KMS-11 (cell line): ENCODE data around the gene FAF1.
"Not testable (repeated sequence)": the region's sequence is repeated elsewhere in the genome, so short reads cannot be mapped to it uniquely, and the experiment has no call there.

Experiments
- H2AFZ ChIP-seq: fragments of 200-600 bp; sonication (generic); 2 replicates; pipeline ENCODE4 v1.6.1; 2016; ENCODE audit warnings: antibody characterized with exemption, mixed run types, low read depth
- H3K27ac ChIP-seq: fragments of 200-600 bp; sonication (generic); 2 replicates; pipeline ENCODE4 v1.6.1; 2016; ENCODE audit warnings: mild to moderate bottlenecking, mixed run types
- H3K27me3 ChIP-seq: fragments of 200-600 bp; sonication (generic); 2 replicates; pipeline ENCODE4 v1.6.1; 2017; ENCODE audit warnings: mild to moderate bottlenecking, low read depth, mixed run types, moderate library complexity; ENCODE audit not compliant: insufficient read depth
- H3K36me3 ChIP-seq: fragments of 200-600 bp; sonication (generic); 2 replicates; pipeline ENCODE4 v1.6.1; 2017; ENCODE audit warnings: mild to moderate bottlenecking, mixed run types; ENCODE audit not compliant: insufficient read depth
- H3K4me1 ChIP-seq: fragments of 200-600 bp; sonication (generic); 2 replicates; pipeline ENCODE4 v1.6.1; 2016; ENCODE audit warnings: mild to moderate bottlenecking, low read depth, mixed run types; ENCODE audit not compliant: poor library complexity, severe bottlenecking
- H3K4me2 ChIP-seq: fragments of 200-600 bp; sonication (generic); 2 replicates; pipeline ENCODE4 v1.7.0; 2016; ENCODE audit warnings: mild to moderate bottlenecking, mixed run types
- H3K4me3 ChIP-seq: fragments of 200-600 bp; sonication (generic); IDR thresholded peaks from 2 replicates; pipeline ENCODE4 v1.6.1; 2017; ENCODE audit warnings: low read depth, low read length, mixed read lengths; ENCODE audit not compliant: insufficient read depth
- H3K79me2 ChIP-seq: fragments of 200-600 bp; sonication (generic); 2 replicates; pipeline ENCODE4 v1.6.1; 2016; ENCODE audit warnings: low read depth, mixed run types; ENCODE audit not compliant: insufficient read depth
- H3K9ac ChIP-seq: fragments of 200-600 bp; sonication (generic); 2 replicates; pipeline ENCODE4 v1.6.1; 2016; ENCODE audit warnings: mild to moderate bottlenecking, mixed run types
- H4K20me1 ChIP-seq: fragments of 200-600 bp; sonication (generic); 2 replicates; pipeline ENCODE4 v1.6.1; 2016; ENCODE audit warnings: mild to moderate bottlenecking, mixed run types; ENCODE audit not compliant: insufficient read depth
- TF ChIP-seq, protein P1 (sequence below): fragments of 200-600 bp; sonication (generic); conservative IDR thresholded peaks from 2 replicates; pipeline ENCODE4 v1.6.1; 2017; ENCODE audit warnings: low read depth, mild to moderate bottlenecking, antibody characterized with exemption, low read length, moderate library complexity, mixed read lengths

Gene FAF1

GRCh38 chr1:50538476-50538875, 421.6 kb downstream of the FAF1 start:
- H3K36me3 ChIP-seq, result no peaks in the 10 kb centered on the region
- H3K4me1 ChIP-seq, result no peaks in the 10 kb centered on the region
- no peak overlapping the region for H3K4me2 ChIP-seq
- no peak overlapping the region for H3K4me3 ChIP-seq
- H3K27ac ChIP-seq, result no peak overlapping the region
- H2AFZ ChIP-seq, result no peak overlapping the region
- H3K79me2 ChIP-seq, result no peaks in the 10 kb centered on the region
- no peak overlapping the region for H3K9ac ChIP-seq
- TF ChIP-seq, protein P1, sequence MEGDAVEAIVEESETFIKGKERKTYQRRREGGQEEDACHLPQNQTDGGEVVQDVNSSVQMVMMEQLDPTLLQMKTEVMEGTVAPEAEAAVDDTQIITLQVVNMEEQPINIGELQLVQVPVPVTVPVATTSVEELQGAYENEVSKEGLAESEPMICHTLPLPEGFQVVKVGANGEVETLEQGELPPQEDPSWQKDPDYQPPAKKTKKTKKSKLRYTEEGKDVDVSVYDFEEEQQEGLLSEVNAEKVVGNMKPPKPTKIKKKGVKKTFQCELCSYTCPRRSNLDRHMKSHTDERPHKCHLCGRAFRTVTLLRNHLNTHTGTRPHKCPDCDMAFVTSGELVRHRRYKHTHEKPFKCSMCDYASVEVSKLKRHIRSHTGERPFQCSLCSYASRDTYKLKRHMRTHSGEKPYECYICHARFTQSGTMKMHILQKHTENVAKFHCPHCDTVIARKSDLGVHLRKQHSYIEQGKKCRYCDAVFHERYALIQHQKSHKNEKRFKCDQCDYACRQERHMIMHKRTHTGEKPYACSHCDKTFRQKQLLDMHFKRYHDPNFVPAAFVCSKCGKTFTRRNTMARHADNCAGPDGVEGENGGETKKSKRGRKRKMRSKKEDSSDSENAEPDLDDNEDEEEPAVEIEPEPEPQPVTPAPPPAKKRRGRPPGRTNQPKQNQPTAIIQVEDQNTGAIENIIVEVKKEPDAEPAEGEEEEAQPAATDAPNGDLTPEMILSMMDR, result no peak
- no peaks in the 10 kb centered on the region for H4K20me1 ChIP-seq
- no peaks in the 10 kb centered on the region for H3K27me3 ChIP-seq

GRCh38 chr1:50531601-50532000, 428.5 kb downstream of the FAF1 start:
- H2AFZ ChIP-seq, result no peak overlapping the region
- TF ChIP-seq, protein P1, result no peak
- H3K27me3 ChIP-seq, result no peaks in the 10 kb centered on the region
- H3K79me2 ChIP-seq, result no peaks in the 10 kb centered on the region
- no peak overlapping the region for H3K4me2 ChIP-seq
- no peak overlapping the region for H3K9ac ChIP-seq
- H3K4me1 ChIP-seq, result no peaks in the 10 kb centered on the region
- no peaks in the 10 kb centered on the region for H4K20me1 ChIP-seq
- no peak overlapping the region for H3K27ac ChIP-seq
- no peaks in the 10 kb centered on the region for H3K36me3 ChIP-seq
- no peak overlapping the region for H3K4me3 ChIP-seq

DNA sequence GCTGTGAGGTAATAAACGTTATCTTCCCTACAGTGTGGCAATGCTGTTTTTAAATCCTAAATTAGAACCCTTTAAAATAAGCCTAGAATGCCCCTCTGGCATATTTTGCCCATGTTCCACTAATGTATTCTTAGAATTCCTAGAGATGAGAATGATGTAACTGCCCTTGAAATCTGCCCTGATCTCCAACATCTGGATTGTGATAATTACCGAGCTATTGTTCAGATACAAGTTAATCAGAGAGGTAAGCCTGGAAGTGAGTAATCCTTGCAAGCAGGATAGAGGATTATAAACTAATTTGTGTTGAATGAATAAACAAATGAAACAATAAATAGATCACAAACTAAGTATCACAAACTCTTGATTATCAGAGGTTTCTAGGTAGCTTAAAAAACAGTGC, 429.0 kb downstream of the FAF1 start:
- TF ChIP-seq, protein P1, result no peak
- no peaks in the 10 kb centered on the region for H3K27me3 ChIP-seq
- no peaks in the 10 kb centered on the region for H4K20me1 ChIP-seq
- H3K79me2 ChIP-seq, result no peaks in the 10 kb centered on the region
- H3K4me3 ChIP-seq, result no peak overlapping the region
- H3K4me1 ChIP-seq, result no peaks in the 10 kb centered on the region
- H3K27ac ChIP-seq, result no peak overlapping the region
- H2AFZ ChIP-seq, result no peak overlapping the region
- no peak overlapping the region for H3K4me2 ChIP-seq
- H3K36me3 ChIP-seq, result no peaks in the 10 kb centered on the region
- H3K9ac ChIP-seq, result no peak overlapping the region

DNA sequence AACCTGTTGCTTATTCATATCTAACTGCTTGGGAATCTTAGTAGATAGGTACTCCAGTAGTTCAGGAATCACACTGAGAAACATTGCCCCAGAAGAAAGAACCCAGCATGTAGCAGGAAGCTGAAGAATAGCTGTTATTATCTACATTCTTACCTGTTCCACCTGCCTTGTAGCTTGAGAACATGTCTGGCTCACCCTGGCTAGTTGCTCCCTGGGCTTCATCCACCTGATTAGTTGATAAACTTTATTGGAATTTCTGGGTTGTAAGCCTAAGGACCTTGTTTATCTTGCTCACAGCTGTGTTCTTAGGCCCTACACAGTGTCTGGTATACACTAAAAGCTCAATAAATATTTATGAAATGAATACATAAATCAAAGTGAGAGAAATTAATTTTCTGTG, 430.6 kb downstream of the FAF1 start:
- H3K36me3 ChIP-seq, result no peaks in the 10 kb centered on the region
- no peaks in the 10 kb centered on the region for H4K20me1 ChIP-seq
- no peak overlapping the region for H3K27ac ChIP-seq
- no peak overlapping the region for H2AFZ ChIP-seq
- TF ChIP-seq, protein P1, result no peak
- H3K27me3 ChIP-seq, result no peaks in the 10 kb centered on the region
- no peak overlapping the region for H3K4me2 ChIP-seq
- no peaks in the 10 kb centered on the region for H3K79me2 ChIP-seq
- no peaks in the 10 kb centered on the region for H3K4me1 ChIP-seq
- H3K9ac ChIP-seq, result no peak overlapping the region
- no peak overlapping the region for H3K4me3 ChIP-seq

DNA sequence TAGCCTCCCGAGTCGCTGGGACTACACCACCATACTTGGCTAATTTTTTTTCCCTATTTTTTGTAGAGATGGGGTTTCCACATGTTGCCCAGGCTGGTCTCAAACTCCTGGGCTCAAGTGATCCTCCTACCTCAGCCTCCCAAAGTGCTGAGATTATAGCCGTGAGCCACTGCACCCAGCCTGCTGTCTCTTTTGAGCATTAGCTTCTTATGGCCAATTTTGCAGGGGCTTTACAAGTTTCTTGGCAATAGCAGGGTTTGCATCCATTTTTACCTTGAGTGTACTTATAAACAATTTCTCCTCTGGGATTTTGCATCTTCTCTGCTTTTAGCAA, 432.1 kb downstream of the FAF1 start:
- not testable (repeated sequence) for H3K36me3 ChIP-seq, H3K4me1 ChIP-seq, H3K27ac ChIP-seq, H3K4me2 ChIP-seq, H3K27me3 ChIP-seq, H3K79me2 ChIP-seq, H3K4me3 ChIP-seq, H3K9ac ChIP-seq, H2AFZ ChIP-seq, H4K20me1 ChIP-seq
